Loucy (cell line): ENCODE results near the gene TMEM255A.

Source experiments
- H2AFZ ChIP-seq: fragments of 200-600 bp; sonication (generic); 2 replicates; pipeline ENCODE4 v1.6.0; 2016; ENCODE audit warnings: antibody characterized with exemption, mild to moderate bottlenecking, low read length, moderate library complexity
- H3F3A ChIP-seq: fragments of 200-600 bp; 2 replicates; pipeline ENCODE4 v1.6.0; 2016; ENCODE audit warnings: antibody characterized with exemption, low read depth, mild to moderate bottlenecking
- H3K27me3 ChIP-seq: fragments of 200-600 bp; sonication (generic); 2 replicates; pipeline ENCODE4 v1.6.1; 2014; ENCODE audit warnings: low read length, mild to moderate bottlenecking; ENCODE audit not compliant: insufficient read depth, poor library complexity, severe bottlenecking
- H3K36me3 ChIP-seq: fragments of 200-600 bp; sonication (generic); 2 replicates; pipeline ENCODE4 v1.6.1; 2016; ENCODE audit warnings: low read length; ENCODE audit not compliant: insufficient read depth
- H3K4me1 ChIP-seq: fragments of 200-600 bp; sonication (generic); 2 replicates; pipeline ENCODE4 v1.5.1; 2014; ENCODE audit warnings: low read length, mild to moderate bottlenecking; ENCODE audit not compliant: insufficient read depth, poor library complexity, severe bottlenecking
- H3K4me2 ChIP-seq: fragments of 200-600 bp; sonication (generic); 2 replicates; pipeline ENCODE4 v1.6.0; 2014; ENCODE audit warnings: antibody characterized with exemption, low read length, low read depth, mild to moderate bottlenecking; ENCODE audit not compliant: poor library complexity, severe bottlenecking
- H3K4me3 ChIP-seq: fragments of 200-600 bp; sonication (generic); 2 replicates; pipeline ENCODE4 v1.5.1; 2014; ENCODE audit warnings: low read length, mild to moderate bottlenecking, mixed read lengths; ENCODE audit not compliant: poor library complexity, severe bottlenecking
- H3K79me2 ChIP-seq: fragments of 200-600 bp; sonication (generic); 2 replicates; pipeline ENCODE4 v1.6.1; 2014; ENCODE audit warnings: low read length; ENCODE audit not compliant: insufficient read depth
- H3K9ac ChIP-seq: fragments of 200-600 bp; sonication (generic); 2 replicates; pipeline ENCODE4 v1.6.0; 2014; ENCODE audit warnings: mild to moderate bottlenecking, low read depth, low read length, moderate library complexity; ENCODE audit not compliant: poor library complexity, severe bottlenecking
- H3K9me2 ChIP-seq: fragments of 200-600 bp; sonication (generic); replicated peaks from 2 replicates; pipeline ENCODE4 v1.6.1; 2016; ENCODE audit warnings: low read depth, low read length, mixed read lengths
- H3K9me3 ChIP-seq: fragments of 200-600 bp; sonication (generic); 2 replicates; pipeline ENCODE4 v1.6.1; 2014; ENCODE audit warnings: mild to moderate bottlenecking, antibody characterized with exemption, low read length, low read depth; ENCODE audit not compliant: insufficient read depth
- H4K20me1 ChIP-seq: fragments of 200-600 bp; sonication (generic); 2 replicates; pipeline ENCODE4 v1.6.0; 2014; ENCODE audit warnings: antibody characterized with exemption, low read length, mild to moderate bottlenecking; ENCODE audit not compliant: insufficient read depth, poor library complexity, severe bottlenecking
- CTCF ChIP-seq: fragments of 200-600 bp; sonication (generic); conservative IDR thresholded peaks from 2 replicates; pipeline ENCODE4 v1.5.1; 2014; ENCODE audit warnings: mild to moderate bottlenecking, antibody characterized with exemption, low read length
- EZH2phosphoT487 ChIP-seq: fragments of 200-600 bp; IDR thresholded peaks from 2 replicates; pipeline ENCODE4 v1.6.1; 2018; ENCODE audit warnings: antibody characterized with exemption, mild to moderate bottlenecking, moderate library complexity, borderline replicate concordance

TMEM255A gene

GRCh38 chrX:120310861-120311726 is at the start of gene TMEM255A:
Gene TMEM255A (minus strand): TSS chrX:120311461. CDS start chrX:120311309, 152 bp downstream.
- no peaks in the 10 kb centered on the region for H3K79me2 ChIP-seq
- H3F3A ChIP-seq: no peaks in the 10 kb centered on the region
- no peaks in the 10 kb centered on the region for H3K9me2 ChIP-seq
- no peaks in the 10 kb centered on the region for H3K27me3 ChIP-seq
- no peak for TF ChIP-seq CTCF
- no peak for TF ChIP-seq EZH2phosphoT487
- no peak within 1 kb of the TSS for H3K4me2 ChIP-seq
- no peaks in the 10 kb centered on the region for H4K20me1 ChIP-seq
- no peaks in the 10 kb centered on the region for H3K36me3 ChIP-seq
- H2AFZ ChIP-seq: no peak within 1 kb of the TSS
- H3K9me3 ChIP-seq: no peaks in the 10 kb centered on the region
- no peak within 1 kb of the TSS for H3K4me3 ChIP-seq
- H3K4me1 ChIP-seq: peaks cover 10% of the 10 kb centered on the region
- no peak within 1 kb of the TSS for H3K9ac ChIP-seq

GRCh38 chrX:120358737-120359456 is 47.6 kb upstream of the TMEM255A start:
- TF ChIP-seq EZH2phosphoT487: no peak
- no peak for TF ChIP-seq CTCF
- H3K9me2 ChIP-seq: no peaks in the 10 kb centered on the region
- no peaks in the 10 kb centered on the region for H3K27me3 ChIP-seq
- H3F3A ChIP-seq: no peaks in the 10 kb centered on the region
- no peak overlapping the region for H2AFZ ChIP-seq
- H4K20me1 ChIP-seq: no peaks in the 10 kb centered on the region
- H3K4me1 ChIP-seq: no peaks in the 10 kb centered on the region
- no peaks in the 10 kb centered on the region for H3K36me3 ChIP-seq
- no peaks in the 10 kb centered on the region for H3K79me2 ChIP-seq
- H3K9me3 ChIP-seq: no peaks in the 10 kb centered on the region
- H3K4me3 ChIP-seq: no peak overlapping the region
- no peak overlapping the region for H3K9ac ChIP-seq
- no peak overlapping the region for H3K4me2 ChIP-seq

- Histone ChIP-seq H3K4me2 (no peak overlapping the region), H4K20me1 (no peaks in the 10 kb centered on the region), H3K9me2 (no peaks in the 10 kb centered on the region), H3K79me2 (no peaks in the 10 kb centered on the region), H3K36me3 (no peaks in the 10 kb centered on the region), H3F3A (no peaks in the 10 kb centered on the region), H3K9ac (no peak overlapping the region), H3K27me3 (no peaks in the 10 kb centered on the region), H3K9me3 (no peaks in the 10 kb centered on the region), H3K4me3 (no peak overlapping the region), H3K4me1 (no peaks in the 10 kb centered on the region), H2AFZ (no peak overlapping the region)
- TF ChIP-seq CTCF: no peak
- TF ChIP-seq EZH2phosphoT487: no peak
Measured at GRCh38 chrX:120357186-120357585, 45.9 kb upstream of the TMEM255A start.
